B cell (primary cell): ENCODE measurements around the gene GLI3.

Experiments
- CTCF ChIP-seq: fragments of 200-600 bp; IDR thresholded peaks from one replicate; pipeline ENCODE4 v1.8.0; 2022; ENCODE audit warnings: antibody characterized with exemption, mild to moderate bottlenecking
- EZH2 ChIP-seq: IDR thresholded peaks from 2 replicates; pipeline ENCODE4 v1.6.1; 2012; ENCODE audit warnings: borderline replicate concordance, low read depth, mild to moderate bottlenecking, moderate library complexity, low read length; ENCODE audit not compliant: insufficient read depth, poor library complexity, severe bottlenecking

- TF ChIP-seq EZH2 (no peak), CTCF (no peak)
Observed at GRCh38 chr7:42021631-42022030, 215.4 kb downstream of the GLI3 start.
